Liver (tissue), 9 donors: Measurements from ENCODE around the gene CTNNA2. TPM values are rescaled to one million over a fixed set of nuclear protein-coding genes. Genes with fewer than 3 reads are reported as not detected.

Experiments used
- DNase-seq: peaks from one replicate; pipeline ENCODE4 v3.0.0-alpha.2; 2017; ENCODE audit warnings: low spot score
- H3K27ac ChIP-seq, 2 donors: one replicate each; pipeline ENCODE4 v1.7.0; 2013; ENCODE audit warnings: inconsistent platforms in 2 of 2, low read length in 2 of 2, control low read depth in 1 of 2, low read depth in 1 of 2, mild to moderate bottlenecking in 1 of 2
- H3K27me3 ChIP-seq, 4 donors: one replicate each; pipeline versions ENCODE4 v1.6.1 to v1.7.0; 2013; ENCODE audit warnings: low read length in 3 of 4, inconsistent platforms in 1 of 4, mild to moderate bottlenecking in 1 of 4, moderate library complexity in 1 of 4; ENCODE audit not compliant: control insufficient read depth in 4 of 4, insufficient read depth in 4 of 4
- H3K36me3 ChIP-seq, 4 donors: one replicate each; pipeline versions ENCODE4 v1.6.1 to v1.7.0; 2013; ENCODE audit warnings: low read length in 3 of 4, mild to moderate bottlenecking in 3 of 4, low read depth in 1 of 4, moderate library complexity in 1 of 4; ENCODE audit not compliant: control insufficient read depth in 4 of 4, insufficient read depth in 3 of 4
- H3K4me1 ChIP-seq, 4 donors: one replicate each; pipeline versions ENCODE4 v1.6.1 to v1.7.0; 2013; ENCODE audit warnings: low read length in 3 of 4, mild to moderate bottlenecking in 3 of 4, moderate library complexity in 1 of 4; ENCODE audit not compliant: control insufficient read depth in 4 of 4, insufficient read depth in 4 of 4
- H3K4me3 ChIP-seq, 3 donors: one replicate each; pipeline versions ENCODE4 v1.6.1 to v1.7.0; 2013; ENCODE audit warnings: low read length in 3 of 3, control low read depth in 1 of 3, low read depth in 1 of 3, mild to moderate bottlenecking in 1 of 3
- H3K9ac ChIP-seq, 2 donors: one replicate each; pipeline ENCODE4 v1.7.0; 2013; ENCODE audit warnings: low read length in 2 of 2, mild to moderate bottlenecking in 2 of 2, moderate library complexity in 2 of 2, control low read depth in 1 of 2, low read depth in 1 of 2
- H3K9me3 ChIP-seq, 4 donors: one replicate each; pipeline versions ENCODE4 v1.6.1 to v1.7.0; 2013; ENCODE audit warnings: low read length in 3 of 4; ENCODE audit not compliant: control insufficient read depth in 4 of 4
- EGR1 ChIP-seq, 2 donors: IDR thresholded peaks; 2 replicates each; pipeline ENCODE4 v1.6.1; 2016 to 2018; ENCODE audit warnings: antibody characterized with exemption in 2 of 2, low read depth in 2 of 2
- FOXA2 ChIP-seq: IDR thresholded peaks from 2 replicates; pipeline ENCODE4 v1.6.1; 2016; ENCODE audit warnings: antibody characterized with exemption
- HNF4A ChIP-seq, 2 donors: conservative IDR thresholded peaks; 2 replicates each; pipeline ENCODE4 v1.6.1; 2016; ENCODE audit warnings: antibody characterized with exemption in 2 of 2, mild to moderate bottlenecking in 2 of 2
- HNF4G ChIP-seq: IDR thresholded peaks from 2 replicates; pipeline ENCODE4 v1.6.1; 2016; ENCODE audit warnings: antibody characterized with exemption
- NR2F2 ChIP-seq: IDR thresholded peaks from 2 replicates; pipeline ENCODE4 v1.6.1; 2016; ENCODE audit warnings: antibody characterized with exemption
- SP1 ChIP-seq: IDR thresholded peaks from 2 replicates; pipeline ENCODE4 v1.6.1; 2018; ENCODE audit warnings: antibody characterized with exemption, mild to moderate bottlenecking
- TAF1 ChIP-seq: conservative IDR thresholded peaks from 2 replicates; pipeline ENCODE4 v1.6.1; 2016; ENCODE audit warnings: antibody characterized with exemption, mild to moderate bottlenecking
- YY1 ChIP-seq: IDR thresholded peaks from 2 replicates; pipeline ENCODE4 v1.6.1; 2016; ENCODE audit warnings: antibody characterized with exemption, mild to moderate bottlenecking
- WGBS: extraction: QIAGEN DNeasy Blood & Tissue Kit; methylation state at CpG from one replicate; pipeline ENCODE4 v1.1.7; 2013; 5-methylcytosine and 5-hydroxymethylcytosine counted together
- polyA plus RNA-seq, 2 donors: library from polyadenylated mRNA; stranded (reverse) in 1 of 2; unstranded in 1 of 2; fragments of 200-250 nt in 1 of 2; fragments of >200 nt in 1 of 2; fragmentation: Nextera tagmentation in 1 of 2; extraction: Ambion mirVana in 1 of 2; gene quantifications; one replicate each; pipeline versions ENCODE4 v1.2.1 to v1.2.3, GENCODE V29; 2013 to 2015
- total RNA-seq, 2 donors: library from RNA; depleted of rRNA; stranded (reverse); fragments of >200 nt; gene quantifications; one replicate each; pipeline ENCODE4 v1.2.3, GENCODE V29; 2014
- TF ChIP-seq, protein P1 (sequence below): fragments of 150-350 bp; IDR thresholded peaks from 2 replicates; pipeline ENCODE4 v1.5.1; 2017; ENCODE audit warnings: improper control_type of control experiment, low read depth, low read length; ENCODE audit not compliant: missing input control
- TF ChIP-seq, protein P2 (sequence below): IDR thresholded peaks from 2 replicates; pipeline ENCODE4 v1.6.1; 2016; ENCODE audit warnings: antibody characterized with exemption
- TF ChIP-seq, protein P3 (sequence below): IDR thresholded peaks from 2 replicates; pipeline ENCODE4 v1.6.1; 2016; ENCODE audit warnings: antibody characterized with exemption
- TF ChIP-seq, protein P4 (sequence below): IDR thresholded peaks from 2 replicates; pipeline ENCODE4 v1.6.1; 2016; ENCODE audit warnings: antibody characterized with exemption
- donor health status: healthy.
- donor health status: healthy.
- donor health status: healthy.
- donor health status: healthy.
- donor health status: healthy.

Gene CTNNA2
- total and polyA plus RNA-seq, 4 donors, result 0.05 TPM; not detected in 3

- H3K36me3 ChIP-seq, result no peaks in the 10 kb centered on the region
- H3K4me3 ChIP-seq, result no peak overlapping the region
- H3K27ac ChIP-seq, result no peak overlapping the region
- H3K9ac ChIP-seq, result no peak overlapping the region
- H3K9me3 ChIP-seq, result no peaks in the 10 kb centered on the region
- DNase-seq, result no peak
- H3K27me3 ChIP-seq, result no peaks in the 10 kb centered on the region
- H3K4me1 ChIP-seq, result no peaks in the 10 kb centered on the region
- 88% methylated on average over 2 of the region's 2 CpGs for WGBS
- TF ChIP-seq YY1 (no peak), FOXA2 (no peak), EGR1 (IDR thresholded peaks at IDR 0.05; ENCODE audit: low read depth in 2 of 2) (no peak), SP1 (no peak), HNF4A (conservative IDR thresholded peaks at IDR 0.05) (no peak), NR2F2 (no peak)
Observed at GRCh38 chr2:79985571-79985970, 472.7 kb downstream of the CTNNA2 start.

- H3K27me3 ChIP-seq, result no peaks in the 10 kb centered on the region
- TF ChIP-seq, protein P1, sequence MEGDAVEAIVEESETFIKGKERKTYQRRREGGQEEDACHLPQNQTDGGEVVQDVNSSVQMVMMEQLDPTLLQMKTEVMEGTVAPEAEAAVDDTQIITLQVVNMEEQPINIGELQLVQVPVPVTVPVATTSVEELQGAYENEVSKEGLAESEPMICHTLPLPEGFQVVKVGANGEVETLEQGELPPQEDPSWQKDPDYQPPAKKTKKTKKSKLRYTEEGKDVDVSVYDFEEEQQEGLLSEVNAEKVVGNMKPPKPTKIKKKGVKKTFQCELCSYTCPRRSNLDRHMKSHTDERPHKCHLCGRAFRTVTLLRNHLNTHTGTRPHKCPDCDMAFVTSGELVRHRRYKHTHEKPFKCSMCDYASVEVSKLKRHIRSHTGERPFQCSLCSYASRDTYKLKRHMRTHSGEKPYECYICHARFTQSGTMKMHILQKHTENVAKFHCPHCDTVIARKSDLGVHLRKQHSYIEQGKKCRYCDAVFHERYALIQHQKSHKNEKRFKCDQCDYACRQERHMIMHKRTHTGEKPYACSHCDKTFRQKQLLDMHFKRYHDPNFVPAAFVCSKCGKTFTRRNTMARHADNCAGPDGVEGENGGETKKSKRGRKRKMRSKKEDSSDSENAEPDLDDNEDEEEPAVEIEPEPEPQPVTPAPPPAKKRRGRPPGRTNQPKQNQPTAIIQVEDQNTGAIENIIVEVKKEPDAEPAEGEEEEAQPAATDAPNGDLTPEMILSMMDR, result no peak
- TF ChIP-seq, protein P2, sequence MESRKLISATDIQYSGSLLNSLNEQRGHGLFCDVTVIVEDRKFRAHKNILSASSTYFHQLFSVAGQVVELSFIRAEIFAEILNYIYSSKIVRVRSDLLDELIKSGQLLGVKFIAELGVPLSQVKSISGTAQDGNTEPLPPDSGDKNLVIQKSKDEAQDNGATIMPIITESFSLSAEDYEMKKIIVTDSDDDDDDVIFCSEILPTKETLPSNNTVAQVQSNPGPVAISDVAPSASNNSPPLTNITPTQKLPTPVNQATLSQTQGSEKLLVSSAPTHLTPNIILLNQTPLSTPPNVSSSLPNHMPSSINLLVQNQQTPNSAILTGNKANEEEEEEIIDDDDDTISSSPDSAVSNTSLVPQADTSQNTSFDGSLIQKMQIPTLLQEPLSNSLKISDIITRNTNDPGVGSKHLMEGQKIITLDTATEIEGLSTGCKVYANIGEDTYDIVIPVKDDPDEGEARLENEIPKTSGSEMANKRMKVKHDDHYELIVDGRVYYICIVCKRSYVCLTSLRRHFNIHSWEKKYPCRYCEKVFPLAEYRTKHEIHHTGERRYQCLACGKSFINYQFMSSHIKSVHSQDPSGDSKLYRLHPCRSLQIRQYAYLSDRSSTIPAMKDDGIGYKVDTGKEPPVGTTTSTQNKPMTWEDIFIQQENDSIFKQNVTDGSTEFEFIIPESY, result no peak
- TF ChIP-seq TAF1 (no peak), HNF4G (no peak)
- TF ChIP-seq, protein P3, sequence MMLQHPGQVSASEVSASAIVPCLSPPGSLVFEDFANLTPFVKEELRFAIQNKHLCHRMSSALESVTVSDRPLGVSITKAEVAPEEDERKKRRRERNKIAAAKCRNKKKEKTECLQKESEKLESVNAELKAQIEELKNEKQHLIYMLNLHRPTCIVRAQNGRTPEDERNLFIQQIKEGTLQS, result no peak
- TF ChIP-seq, protein P4, sequence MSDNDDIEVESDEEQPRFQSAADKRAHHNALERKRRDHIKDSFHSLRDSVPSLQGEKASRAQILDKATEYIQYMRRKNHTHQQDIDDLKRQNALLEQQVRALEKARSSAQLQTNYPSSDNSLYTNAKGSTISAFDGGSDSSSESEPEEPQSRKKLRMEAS, result no peak
- no peaks in the 10 kb centered on the region for H3K9me3 ChIP-seq
- H3K4me1 ChIP-seq, result no peaks in the 10 kb centered on the region
- no peak overlapping the region for H3K4me3 ChIP-seq
- H3K9ac ChIP-seq, result no peak overlapping the region
- no peak for DNase-seq
- 59% methylated on average over 3 of the region's 3 CpGs for WGBS
- H3K36me3 ChIP-seq, result no peaks in the 10 kb centered on the region
- no peak overlapping the region for H3K27ac ChIP-seq
Observed at GRCh38 chr2:79993144-79993543, 480.3 kb downstream of the CTNNA2 start.

DNA sequence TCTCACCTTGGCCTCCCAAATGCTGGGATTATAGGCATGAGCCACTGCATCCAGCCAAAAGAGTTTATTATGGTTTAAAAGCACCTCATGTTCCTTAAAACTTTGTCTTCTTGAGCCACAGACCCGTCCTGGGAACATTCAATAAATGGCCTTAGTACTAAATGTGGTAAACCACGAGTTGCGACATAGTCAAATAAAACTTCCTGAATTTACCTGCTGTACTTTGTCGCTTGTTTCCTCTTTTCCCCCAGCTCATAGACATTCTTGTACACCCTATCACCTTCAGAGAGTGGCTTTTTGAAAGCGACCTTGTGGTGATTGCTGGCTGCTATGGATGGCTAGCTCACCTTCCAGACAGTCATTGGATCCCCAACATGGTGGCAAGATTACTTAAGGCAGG, 481.3 kb downstream of the CTNNA2 start:
- Histone ChIP-seq H3K27me3 (no peaks in the 10 kb centered on the region), H3K9me3 (no peaks in the 10 kb centered on the region), H3K9ac (no peak overlapping the region), H3K4me1 (no peaks in the 10 kb centered on the region), H3K27ac (no peak overlapping the region), H3K4me3 (no peak overlapping the region), H3K36me3 (no peaks in the 10 kb centered on the region)
- 22% methylated on average over 5 of the region's 5 CpGs for whole genome bisulfite sequencing
- TF ChIP-seq HNF4A (conservative IDR thresholded peaks at IDR 0.05), result peak in 1 of 2 donors; percentile 38
- no peak for TF ChIP-seq EGR1 (IDR thresholded peaks at IDR 0.05; ENCODE audit: low read depth in 2 of 2)
- DNase-seq, result no peak
